ENCODE data around the gene SDK1. TPM values are rescaled to one million over a fixed set of nuclear protein-coding genes. Genes with fewer than 3 reads are reported as not detected.

SDK1 gene
- total RNA-seq, 1 donor, result 0.43 TPM

GRCh38 chr7:3859431-3859830 lies 558.4 kb downstream of the SDK1 start:
- no peak for DNase-seq (ENCODE audit: low read depth)
- no peak overlapping the region for H3K4me3 ChIP-seq (ENCODE audit: low read depth, low read length)
- TF ChIP-seq CTCF (IDR thresholded peaks at IDR 0.05; ENCODE audit: insufficient read depth, low read depth, low read length), result no peak

GRCh38 chr7:3860932-3861331 lies 559.9 kb downstream of the SDK1 start:
- peak; percentile 2 for DNase-seq (ENCODE audit: low read depth)
- no peak for TF ChIP-seq CTCF (IDR thresholded peaks at IDR 0.05; ENCODE audit: insufficient read depth, low read depth, low read length)
- H3K4me3 ChIP-seq (ENCODE audit: low read depth, low read length), result no peak overlapping the region

DNA sequence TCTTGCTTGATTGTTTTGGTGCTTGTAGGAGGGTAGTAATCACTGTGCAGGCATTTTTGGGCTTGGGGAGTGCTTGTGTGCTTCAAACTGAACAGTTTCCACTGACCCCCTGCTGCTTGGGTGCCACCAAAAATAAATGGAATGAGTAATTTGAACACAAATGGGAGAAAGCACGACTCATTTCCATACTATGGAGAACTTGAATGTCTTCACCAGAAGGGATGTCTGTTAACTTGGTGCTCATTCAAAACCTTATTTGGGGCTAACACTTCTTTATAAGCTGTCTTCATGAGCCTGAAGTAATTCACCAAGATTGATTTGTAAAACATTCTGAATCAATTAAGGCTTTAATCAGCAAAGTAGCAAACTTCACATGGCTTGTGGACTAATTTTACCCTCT lies 560.3 kb downstream of the SDK1 start:
- DNase-seq (ENCODE audit: low read depth), result no peak
- H3K4me3 ChIP-seq (ENCODE audit: low read depth, low read length), result no peak overlapping the region
- TF ChIP-seq CTCF (IDR thresholded peaks at IDR 0.05; ENCODE audit: insufficient read depth, low read depth, low read length), result no peak

- peak; percentile 84 for DNase-seq (ENCODE audit: low read depth)
- no peak for TF ChIP-seq CTCF (IDR thresholded peaks at IDR 0.05; ENCODE audit: insufficient read depth, low read depth, low read length)
- no peak overlapping the region for H3K4me3 ChIP-seq (ENCODE audit: low read depth, low read length)
These were observed 560.9 kb downstream of the SDK1 start for GRCh38 chr7:3861941-3862340.

DNA sequence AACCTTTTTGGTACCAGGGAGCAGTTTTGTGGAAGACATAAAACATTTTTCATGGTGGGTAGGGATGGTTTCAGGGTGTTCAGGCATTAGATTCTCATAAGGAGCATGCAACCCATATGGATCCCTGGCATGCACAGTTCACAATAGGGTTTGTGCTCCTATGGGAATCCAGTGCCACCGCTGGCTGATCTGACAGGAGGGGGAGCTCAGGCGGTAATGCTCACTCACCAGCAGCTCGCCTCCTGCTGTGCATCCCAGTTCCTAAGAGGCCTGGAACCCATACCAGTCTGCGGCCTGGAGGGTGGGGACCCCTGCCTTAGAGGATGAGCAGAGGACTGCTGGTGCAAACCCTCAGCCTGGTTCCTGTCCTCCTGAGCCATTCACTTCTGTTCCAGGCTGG lies 561.7 kb downstream of the SDK1 start:
- DNase-seq (ENCODE audit: low read depth), result no peak
- H3K4me3 ChIP-seq (ENCODE audit: low read depth, low read length), result no peak overlapping the region
- no peak for TF ChIP-seq CTCF (IDR thresholded peaks at IDR 0.05; ENCODE audit: insufficient read depth, low read depth, low read length)

- no peak overlapping the region for H3K4me3 ChIP-seq (ENCODE audit: low read depth, low read length)
- no peak for TF ChIP-seq CTCF (IDR thresholded peaks at IDR 0.05; ENCODE audit: insufficient read depth, low read depth, low read length)
- DNase-seq (ENCODE audit: low read depth), result no peak
These were observed 565.2 kb downstream of the SDK1 start for GRCh38 chr7:3866277-3866676.

DNA sequence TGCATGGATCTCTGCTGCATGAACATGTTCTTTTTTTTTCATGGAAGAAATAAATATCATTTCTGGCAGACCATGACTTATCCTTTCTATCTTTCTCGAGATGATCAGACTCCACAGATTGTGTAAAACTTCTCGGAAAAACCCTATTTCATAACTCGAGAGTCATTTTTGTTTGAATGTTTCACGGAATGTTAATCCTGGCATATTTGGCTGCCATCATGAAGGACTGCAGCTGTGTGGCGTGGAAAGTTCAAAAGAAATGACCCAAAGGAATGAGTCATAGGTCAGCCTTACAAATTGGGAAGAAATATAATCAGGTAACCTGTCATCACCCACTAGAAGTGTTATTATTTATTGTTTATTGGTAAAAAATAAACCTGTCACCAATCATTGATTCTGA lies 566.8 kb downstream of the SDK1 start:
- no peak overlapping the region for H3K4me3 ChIP-seq (ENCODE audit: low read depth, low read length)
- peak; percentile 61 for DNase-seq (ENCODE audit: low read depth)
- no peak for TF ChIP-seq CTCF (IDR thresholded peaks at IDR 0.05; ENCODE audit: insufficient read depth, low read depth, low read length)
